Left lung (tissue), 14 donors: ENCODE data around the gene ZNF283. TPM values are rescaled to one million over a fixed set of nuclear protein-coding genes. Genes with fewer than 3 reads are reported as not detected.

Experiments used
- ATAC-seq: fragments of 200-7000 bp; cut with Tn5 transposase; one replicate; pipeline ENCODE4 v1.9.1; 2020; ENCODE audit warnings: moderate library complexity
- DNase-seq, 4 donors: peaks; one replicate each; pipeline ENCODE4 v3.0.0-alpha.2; 2013 to 2020
- H3K27ac ChIP-seq, 2 donors: fragments of 200-600 bp; sonication (generic) in 1 of 2; one replicate each; pipeline versions ENCODE4 v1.5.0 to v1.8.0; 2020 to 2021
- H3K27me3 ChIP-seq, 2 donors: fragments of 200-600 bp; sonication (generic) in 1 of 2; one replicate each; pipeline versions ENCODE4 v1.5.0 to v1.8.0; 2020 to 2021
- H3K36me3 ChIP-seq, 2 donors: fragments of 200-600 bp; sonication (generic) in 1 of 2; one replicate each; pipeline versions ENCODE4 v1.5.0 to v1.8.0; 2020 to 2021
- H3K4me1 ChIP-seq, 2 donors: fragments of 200-600 bp; one replicate each; pipeline ENCODE4 v1.8.0; 2021
- H3K4me3 ChIP-seq, 2 donors: fragments of 200-600 bp; sonication (generic) in 1 of 2; one replicate each; pipeline versions ENCODE4 v1.5.0 to v1.8.0; 2020 to 2021; ENCODE audit warnings: mild to moderate bottlenecking in 1 of 2
- H3K9me3 ChIP-seq, 2 donors: fragments of 200-600 bp; sonication (generic) in 1 of 2; one replicate each; pipeline versions ENCODE4 v1.5.0 to v1.8.0; 2020 to 2021
- CTCF ChIP-seq, 2 donors: fragments of 200-600 bp; sonication (generic) in 1 of 2; IDR thresholded peaks; one replicate each; pipeline versions ENCODE4 v1.5.0 to v1.8.0; 2021; ENCODE audit warnings: antibody characterized with exemption in 2 of 2
- intact Hi-C, 2 donors: fragments of 100-400 bp; cut with DNase I; formaldehyde crosslinking; loops; one replicate each; pipeline versions ENCODE4 v1.11.2 to v1.14.2; 2022
- long read RNA-seq, 12 donors: library from polyadenylated mRNA in 2 of 12; unstranded in 2 of 12; transcript quantifications; one replicate each; pipeline ENCODE4 v2.0.0 and lab custom pipeline, GENCODE V29; 2019 to 2026
- polyA plus RNA-seq, 6 donors: library from polyadenylated mRNA; unstranded; fragments of 120-200 nt; gene quantifications; one replicate each; pipeline ENCODE4 v1.2.1, GENCODE V29; 2013; ENCODE audit not compliant: insufficient read length in 6 of 6
- total RNA-seq, 2 donors: library from RNA; stranded (reverse); fragmentation: NEBNext Ultra II Directional; extraction: Animal tissue kit (Norgen Biotek cat#: 25700); gene quantifications; one replicate each; pipeline ENCODE4 v1.2.1, GENCODE V29; 2021
- donor health status: DM: no; HTN: yes; CAD: no.
- donor health status: DM: no; HTN: no; CAD: no.

Gene ZNF283
- 10 to 100 TPM in 1 of 2 donors, 1 to 10 TPM in 1; 8.1 to 10.4 TPM for total RNA-seq
- 10 to 100 TPM; 19.2 to 26.8 (median 22.6) TPM for polyA plus RNA-seq
- long read RNA-seq, donor 1, partial matches to known transcripts = 0 of 1 reads
- long read RNA-seq, donor 1, other reads (novel, unspliced or antisense) = 0 of 1 reads
- long read RNA-seq, donor 2, partial matches to known transcripts = 0 of 1 reads
- long read RNA-seq, donor 2, other reads (novel, unspliced or antisense) = 0 of 1 reads
- long read RNA-seq, donor 3 = 0 reads
- long read RNA-seq, donor 4, partial matches to known transcripts = 3 of 3 reads
- long read RNA-seq, donor 4, other reads (novel, unspliced or antisense) = 0 of 3 reads
- long read RNA-seq, donor 5 = 0 reads
- long read RNA-seq, donor 6 = 0 reads
- long read RNA-seq, donor 7, partial matches to known transcripts = 7 of 7 reads
- long read RNA-seq, donor 7, other reads (novel, unspliced or antisense) = 0 of 7 reads
- long read RNA-seq, donor 8 = 0 reads
- long read RNA-seq, donor 9 = 0 reads
- long read RNA-seq, donor 10, partial matches to known transcripts = 1 of 1 reads
- long read RNA-seq, donor 10, other reads (novel, unspliced or antisense) = 0 of 1 reads
- long read RNA-seq, donor 11 = 0 reads
- long read RNA-seq, donor 12, partial matches to known transcripts = 8 of 8 reads
- long read RNA-seq, donor 12, other reads (novel, unspliced or antisense) = 0 of 8 reads

- Histone ChIP-seq H3K27ac (peak within 1 kb of the TSS in 1 of 2 donors; percentile 64), H3K4me1 (peaks cover 6 to 14% of the 10 kb centered on the region in 2 donors), H3K9me3 (peaks cover 0 to 17% of the 10 kb centered on the region in 2 donors), H3K36me3 (peaks cover 0 to 35% of the 10 kb centered on the region in 2 donors), H3K4me3 (peak within 1 kb of the TSS; percentile 66 to 71), H3K27me3 (peaks cover 0 to 13% of the 10 kb centered on the region in 2 donors)
- intact Hi-C loops = no loop called here
- ATAC-seq (peak; percentile 100), DNase-seq (peak; percentile 77 to 93 (median 91))
- no peak for TF ChIP-seq CTCF (IDR thresholded peaks at IDR 0.05)
These were observed at the start of gene ZNF283 for GRCh38 chr19:43826787-43827754. TSS of gene ZNF283 (plus strand) at chr19:43827321. CDS start at chr19:43833505, 6,184 bp downstream.

DNA sequence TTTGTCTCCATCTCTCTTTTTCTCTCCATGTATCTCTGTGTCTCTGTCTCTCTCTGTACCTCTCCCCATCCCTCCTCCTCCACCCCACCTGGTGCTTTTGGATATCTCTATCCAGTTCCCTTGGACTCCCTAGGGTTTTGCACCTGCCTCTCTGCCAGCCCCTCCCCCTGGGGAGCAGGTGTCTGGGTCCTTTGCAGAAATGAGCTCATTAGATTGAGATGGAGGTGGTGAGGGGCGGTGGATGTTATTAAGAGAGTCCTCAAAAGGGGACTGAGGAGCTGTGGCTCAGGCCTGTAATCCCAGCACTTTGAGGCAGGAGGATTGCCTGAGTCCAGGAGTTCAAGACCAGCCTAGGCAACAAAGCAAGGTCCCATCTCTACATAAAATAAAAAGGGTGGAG lies 48.5 kb upstream of the ZNF283 start:
- H3K9me3 ChIP-seq = no peaks in the 10 kb centered on the region
- H3K27ac ChIP-seq = peak overlapping the region in 1 of 2 donors; percentile 80
- no peak for TF ChIP-seq CTCF (IDR thresholded peaks at IDR 0.05)
- peaks cover 14 to 58% of the 10 kb centered on the region in 2 donors for H3K4me1 ChIP-seq
- peaks cover 0 to 7% of the 10 kb centered on the region in 2 donors for H3K36me3 ChIP-seq
- intact Hi-C loops = no loop called here
- peaks cover 0 to 25% of the 10 kb centered on the region in 2 donors for H3K27me3 ChIP-seq
- peak overlapping the region in 1 of 2 donors; percentile 31 for H3K4me3 ChIP-seq
- no peak for ATAC-seq
- DNase-seq = no peak

GRCh38 chr19:43779147-43779819 lies 47.8 kb upstream of the ZNF283 start:
- Histone ChIP-seq H3K36me3 (peaks cover 0 to 1% of the 10 kb centered on the region in 2 donors), H3K4me1 (peaks cover 14 to 61% of the 10 kb centered on the region in 2 donors), H3K27me3 (peaks cover 0 to 19% of the 10 kb centered on the region in 2 donors), H3K27ac (peak overlapping the region in 1 of 2 donors; percentile 80), H3K4me3 (peak overlapping the region in 1 of 2 donors; percentile 31), H3K9me3 (no peaks in the 10 kb centered on the region)
- ATAC-seq (no peak), DNase-seq (peak in 2 of 4 donors; percentile 56 to 90)
- no peak for TF ChIP-seq CTCF (IDR thresholded peaks at IDR 0.05)
- intact Hi-C loops = no loop called here

DNA sequence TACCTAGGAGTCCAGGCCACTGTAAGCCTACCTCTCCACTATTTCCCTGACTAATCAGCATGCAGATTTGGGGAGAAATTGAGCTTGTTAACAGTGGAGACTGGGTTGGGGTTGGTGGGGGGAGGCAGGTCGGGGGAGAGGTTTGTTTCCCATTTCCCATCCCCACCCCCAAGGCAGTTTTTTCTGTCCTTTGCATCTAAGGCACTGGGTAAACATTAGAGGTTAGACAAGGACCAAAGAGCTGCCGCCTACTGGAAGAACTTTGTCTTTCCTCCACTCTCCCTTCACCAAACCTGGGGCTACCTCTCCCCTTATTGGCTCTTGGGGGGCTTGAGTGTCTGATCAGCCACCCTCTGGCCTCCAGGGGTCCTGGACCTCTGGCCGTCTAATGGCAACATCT lies 47.3 kb upstream of the ZNF283 start:
- Histone ChIP-seq H3K27ac (peak overlapping the region in 1 of 2 donors; percentile 80), H3K36me3 (no peaks in the 10 kb centered on the region), H3K4me1 (peaks cover 8 to 61% of the 10 kb centered on the region in 2 donors), H3K4me3 (peak overlapping the region in 1 of 2 donors; percentile 31), H3K27me3 (peaks cover 0 to 16% of the 10 kb centered on the region in 2 donors), H3K9me3 (no peaks in the 10 kb centered on the region)
- no peak for TF ChIP-seq CTCF (IDR thresholded peaks at IDR 0.05)
- ATAC-seq = no peak
- intact Hi-C loops = loop anchor here in 1 of 2 donors (5.0 kb wide), 1 partner anchor 33 kb away; no protein-coding TSS in a partner anchor
- no peak for DNase-seq
